Measurements from ENCODE around the gene SYNE4. TPM values are rescaled to one million over a fixed set of nuclear protein-coding genes. Genes with fewer than 3 reads are reported as not detected.
A peak's percentile ranks its signal among the peaks of the same experiment; 100 is the strongest.

The SYNE4 gene
- total RNA-seq, 1 donor, result under 0.01 TPM

DNA sequence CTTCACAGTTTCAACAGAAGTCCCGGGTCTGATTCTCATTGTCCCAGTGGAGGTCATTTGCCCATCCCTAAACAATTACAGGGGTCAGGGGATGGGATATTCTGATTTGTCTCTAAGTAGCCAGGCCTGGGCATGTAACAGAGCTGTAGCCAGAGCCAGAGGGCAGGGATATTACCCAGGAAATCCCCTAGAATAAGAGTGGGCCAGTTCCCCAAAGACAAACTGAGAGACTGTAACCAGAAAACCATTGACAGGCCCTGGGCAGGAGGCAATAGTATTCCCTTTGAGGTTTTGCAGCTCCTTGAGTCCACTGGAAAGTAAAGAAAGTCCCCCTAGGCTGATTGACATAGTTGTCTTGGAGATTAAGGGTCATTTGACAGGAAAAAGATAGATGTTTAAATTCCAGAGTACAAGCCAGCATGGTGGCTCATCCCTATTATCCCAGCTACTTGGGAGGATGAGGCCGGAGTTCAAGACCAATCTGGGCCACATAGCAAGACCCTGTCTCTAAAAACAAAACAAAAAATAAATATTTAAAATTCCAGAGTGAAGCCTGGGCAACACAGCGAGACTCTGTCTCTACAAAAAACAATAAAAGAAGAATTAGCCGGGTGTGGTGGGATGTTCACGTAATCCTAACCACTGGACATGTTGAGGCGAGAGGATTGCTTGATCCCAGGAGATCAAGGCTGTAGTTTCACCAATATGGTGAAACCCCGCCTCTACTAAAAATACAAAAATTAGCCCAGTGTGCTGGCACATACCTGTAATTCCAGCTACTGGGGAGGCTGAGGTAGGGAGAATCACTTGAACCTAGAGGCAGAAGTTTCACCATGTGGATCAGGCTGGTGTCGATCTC, 15.5 kb downstream of the SYNE4 start:
- no peak overlapping the region for H2AFZ ChIP-seq (ENCODE audit: low read length)
- no peaks in the 10 kb centered on the region for H3K36me3 ChIP-seq (ENCODE audit: insufficient read depth, low read length)
- peak; percentile 23 for DNase-seq (ENCODE audit: insufficient read length, low spot score, missing footprints)
- H3K27ac ChIP-seq (ENCODE audit: low read depth, low read length), result no peak overlapping the region
- H3K4me1 ChIP-seq (ENCODE audit: insufficient read depth, low read length), result peaks cover 15% of the 10 kb centered on the region
- H3K4me2 ChIP-seq (ENCODE audit: insufficient read depth, low read length), result no peak overlapping the region
- peaks cover 23% of the 10 kb centered on the region for H3K79me2 ChIP-seq (ENCODE audit: insufficient read depth, low read length)
- peaks cover 2% of the 10 kb centered on the region for H3K9me3 ChIP-seq (ENCODE audit: low read depth, low read length)
- H3K4me3 ChIP-seq (ENCODE audit: insufficient read depth, low read length), result no peak overlapping the region
- TF ChIP-seq, protein P1, sequence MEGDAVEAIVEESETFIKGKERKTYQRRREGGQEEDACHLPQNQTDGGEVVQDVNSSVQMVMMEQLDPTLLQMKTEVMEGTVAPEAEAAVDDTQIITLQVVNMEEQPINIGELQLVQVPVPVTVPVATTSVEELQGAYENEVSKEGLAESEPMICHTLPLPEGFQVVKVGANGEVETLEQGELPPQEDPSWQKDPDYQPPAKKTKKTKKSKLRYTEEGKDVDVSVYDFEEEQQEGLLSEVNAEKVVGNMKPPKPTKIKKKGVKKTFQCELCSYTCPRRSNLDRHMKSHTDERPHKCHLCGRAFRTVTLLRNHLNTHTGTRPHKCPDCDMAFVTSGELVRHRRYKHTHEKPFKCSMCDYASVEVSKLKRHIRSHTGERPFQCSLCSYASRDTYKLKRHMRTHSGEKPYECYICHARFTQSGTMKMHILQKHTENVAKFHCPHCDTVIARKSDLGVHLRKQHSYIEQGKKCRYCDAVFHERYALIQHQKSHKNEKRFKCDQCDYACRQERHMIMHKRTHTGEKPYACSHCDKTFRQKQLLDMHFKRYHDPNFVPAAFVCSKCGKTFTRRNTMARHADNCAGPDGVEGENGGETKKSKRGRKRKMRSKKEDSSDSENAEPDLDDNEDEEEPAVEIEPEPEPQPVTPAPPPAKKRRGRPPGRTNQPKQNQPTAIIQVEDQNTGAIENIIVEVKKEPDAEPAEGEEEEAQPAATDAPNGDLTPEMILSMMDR (IDR thresholded peaks at IDR 0.05; ENCODE audit: extremely low read depth, low read depth, low read length), result no peak
- peaks cover 6% of the 10 kb centered on the region for H3K27me3 ChIP-seq (ENCODE audit: insufficient read depth, low read length)
- H4K20me1 ChIP-seq (ENCODE audit: insufficient read depth, low read length), result peaks cover 6% of the 10 kb centered on the region

DNA sequence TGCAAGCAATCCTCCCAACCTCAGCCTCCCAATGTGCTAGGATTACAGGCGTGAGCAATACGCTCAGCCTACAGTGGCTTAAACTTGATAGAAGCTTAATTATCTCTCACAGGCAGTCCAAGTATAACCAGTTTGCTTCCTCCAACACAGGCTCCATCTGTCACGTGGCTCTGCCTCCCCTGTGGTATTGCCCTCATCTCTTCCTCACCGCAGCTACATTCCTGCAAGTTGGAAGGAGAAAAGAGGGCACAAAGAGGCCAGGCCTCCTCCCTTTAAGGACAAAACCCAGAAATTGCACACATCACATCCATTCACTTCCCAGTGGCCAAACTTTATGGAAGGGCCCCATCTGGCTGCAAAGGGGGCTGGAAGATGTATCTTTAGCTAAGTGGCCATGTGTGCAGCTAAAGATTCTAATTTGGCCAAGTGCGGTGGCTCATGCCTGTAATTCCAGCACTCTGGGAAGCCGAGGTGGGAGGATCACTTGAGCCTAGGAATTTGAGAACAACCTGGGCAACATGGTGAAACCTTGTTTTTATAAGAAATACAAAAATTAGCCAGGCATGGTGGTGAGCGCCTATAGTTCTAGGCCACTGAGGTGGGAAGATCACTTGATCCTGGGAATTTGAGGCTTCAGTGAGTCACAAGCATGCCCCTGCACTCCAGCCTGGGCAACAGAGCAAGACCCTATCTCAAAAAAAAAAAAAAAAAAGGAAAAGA, 16.7 kb downstream of the SYNE4 start:
- peaks cover 11% of the 10 kb centered on the region for H3K27me3 ChIP-seq (ENCODE audit: insufficient read depth, low read length)
- TF ChIP-seq, protein P1 (IDR thresholded peaks at IDR 0.05; ENCODE audit: extremely low read depth, low read depth, low read length), result no peak
- no peak overlapping the region for H3K4me2 ChIP-seq (ENCODE audit: insufficient read depth, low read length)
- DNase-seq (ENCODE audit: insufficient read length, low spot score, missing footprints), result peak; percentile 75
- H4K20me1 ChIP-seq (ENCODE audit: insufficient read depth, low read length), result peaks cover 6% of the 10 kb centered on the region
- peaks cover 20% of the 10 kb centered on the region for H3K79me2 ChIP-seq (ENCODE audit: insufficient read depth, low read length)
- peaks cover 15% of the 10 kb centered on the region for H3K4me1 ChIP-seq (ENCODE audit: insufficient read depth, low read length)
- H3K4me3 ChIP-seq (ENCODE audit: insufficient read depth, low read length), result no peak overlapping the region
- no peak overlapping the region for H2AFZ ChIP-seq (ENCODE audit: low read length)
- no peaks in the 10 kb centered on the region for H3K36me3 ChIP-seq (ENCODE audit: insufficient read depth, low read length)
- H3K9me3 ChIP-seq (ENCODE audit: low read depth, low read length), result peaks cover 2% of the 10 kb centered on the region
- no peak overlapping the region for H3K27ac ChIP-seq (ENCODE audit: low read depth, low read length)

DNA sequence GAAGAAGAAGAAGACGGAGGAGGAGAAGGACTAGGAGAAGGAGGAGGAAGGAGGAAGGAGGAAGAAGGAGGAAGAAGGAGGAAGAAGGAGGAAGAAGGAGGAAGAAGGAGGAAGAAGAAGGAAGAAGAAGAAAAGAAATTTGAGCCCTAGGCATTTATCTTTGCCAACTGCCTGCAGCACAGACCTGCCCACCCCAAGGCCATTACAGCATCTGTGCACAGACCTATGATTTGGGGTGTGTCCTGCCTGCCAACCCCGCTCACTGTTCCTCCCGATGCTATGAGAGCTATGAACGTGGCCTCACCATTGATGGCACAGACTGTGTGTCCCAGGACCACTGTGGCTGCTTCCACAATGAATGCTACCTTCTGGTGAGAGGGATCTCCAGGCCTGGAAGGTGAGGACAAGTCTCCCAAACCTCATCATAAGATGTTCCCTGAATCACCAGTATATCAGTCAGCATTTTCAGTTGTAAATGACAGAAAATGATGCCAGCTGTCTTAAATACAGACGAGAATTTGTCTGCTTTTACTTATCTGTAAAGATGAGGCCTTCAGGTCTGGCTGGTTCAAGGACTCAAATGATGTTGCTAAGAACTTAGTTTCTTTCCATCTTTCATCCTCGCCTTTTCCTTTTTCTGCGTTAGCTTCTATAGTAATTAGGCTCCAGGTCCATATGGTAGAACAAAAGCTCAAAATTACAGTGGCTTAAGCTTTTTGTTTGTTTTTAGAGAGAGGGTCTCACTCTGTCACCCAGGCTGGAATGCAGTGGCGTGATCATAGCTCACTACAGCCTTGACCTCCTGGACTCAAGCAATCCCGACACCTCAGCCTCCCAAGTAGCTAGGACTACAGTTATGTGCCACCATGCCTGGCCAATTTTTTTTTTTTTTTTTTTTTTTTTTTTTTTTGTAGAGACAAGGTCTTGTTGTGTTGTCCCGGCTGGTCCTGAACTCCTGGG, 17.6 kb downstream of the SYNE4 start:
- no peak overlapping the region for H3K27ac ChIP-seq (ENCODE audit: low read depth, low read length)
- H3K9me3 ChIP-seq (ENCODE audit: low read depth, low read length), result peaks cover 2% of the 10 kb centered on the region
- no peak overlapping the region for H3K4me3 ChIP-seq (ENCODE audit: insufficient read depth, low read length)
- H4K20me1 ChIP-seq (ENCODE audit: insufficient read depth, low read length), result peaks cover 2% of the 10 kb centered on the region
- DNase-seq (ENCODE audit: insufficient read length, low spot score, missing footprints), result peak; percentile 69
- peaks cover 11% of the 10 kb centered on the region for H3K79me2 ChIP-seq (ENCODE audit: insufficient read depth, low read length)
- TF ChIP-seq, protein P1 (IDR thresholded peaks at IDR 0.05; ENCODE audit: extremely low read depth, low read depth, low read length), result no peak
- no peaks in the 10 kb centered on the region for H3K36me3 ChIP-seq (ENCODE audit: insufficient read depth, low read length)
- peaks cover 7% of the 10 kb centered on the region for H3K4me1 ChIP-seq (ENCODE audit: insufficient read depth, low read length)
- no peak overlapping the region for H3K4me2 ChIP-seq (ENCODE audit: insufficient read depth, low read length)
- no peak overlapping the region for H2AFZ ChIP-seq (ENCODE audit: low read length)
- peaks cover 19% of the 10 kb centered on the region for H3K27me3 ChIP-seq (ENCODE audit: insufficient read depth, low read length)
